GM18520 (cell line): ENCODE data around the gene PLA2R1.

Experiments used
- ATAC-seq: cut with Tn5 transposase; IDR thresholded peaks from one replicate; pipeline ENCODE4 v1.9.1; 2021; ENCODE audit not compliant: unreplicated experiment

Gene PLA2R1

DNA sequence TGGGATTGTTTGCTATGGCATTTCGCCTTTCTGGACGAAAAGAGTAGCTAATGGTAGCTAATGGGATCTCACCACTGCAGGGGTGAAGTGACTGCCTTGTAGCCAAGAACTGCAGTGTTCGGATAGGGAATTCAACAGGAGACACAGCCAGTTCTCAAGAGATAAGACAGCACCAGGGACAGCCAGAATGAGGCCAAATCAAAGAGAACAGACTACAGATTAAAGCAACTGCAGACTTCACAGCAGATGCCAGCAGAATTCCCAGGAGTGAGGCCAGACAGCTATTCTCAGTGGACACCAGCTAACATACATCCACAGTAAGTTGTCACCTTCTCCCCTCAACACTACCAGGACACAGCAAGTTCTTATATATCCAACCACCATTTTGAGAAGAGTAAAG lies 124.0 kb downstream of the PLA2R1 start:
- ATAC-seq, result no peak

DNA sequence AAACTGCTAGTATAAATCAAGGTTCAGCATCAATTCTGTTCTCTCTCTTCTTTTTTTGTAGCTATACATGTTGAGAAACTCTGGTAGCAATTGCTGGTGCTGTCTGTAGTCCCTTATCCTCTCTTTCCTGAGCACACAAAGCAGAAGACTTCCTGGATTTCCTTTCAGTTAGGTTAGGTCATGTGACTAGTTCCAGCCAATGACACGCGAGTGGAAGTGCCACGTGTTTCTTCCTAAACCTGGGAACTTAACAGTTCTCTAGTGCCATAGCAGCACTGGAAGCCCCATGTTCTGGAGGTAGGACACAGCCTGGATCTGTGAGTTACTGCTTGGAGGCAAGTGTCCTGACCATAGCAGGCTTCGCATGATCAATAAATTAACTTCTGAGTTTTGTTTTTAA lies 125.9 kb downstream of the PLA2R1 start:
- ATAC-seq, result no peak

DNA sequence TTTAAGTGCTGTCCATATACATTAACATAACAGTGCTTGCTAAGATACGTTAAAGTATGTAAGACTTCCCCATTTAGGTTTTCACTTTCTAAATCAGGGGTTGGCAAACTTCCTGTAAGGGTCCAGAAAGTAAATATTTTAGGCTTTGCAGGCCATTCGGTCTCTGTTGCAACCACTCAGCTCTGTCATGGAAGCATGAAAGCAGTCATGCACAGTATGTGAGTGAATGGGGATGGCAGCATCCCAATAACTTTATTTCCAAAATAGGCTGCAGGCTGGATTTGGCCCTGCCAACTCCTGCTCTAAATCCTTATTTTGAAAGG lies 128.7 kb downstream of the PLA2R1 start:
- peak; percentile 62 for ATAC-seq

DNA sequence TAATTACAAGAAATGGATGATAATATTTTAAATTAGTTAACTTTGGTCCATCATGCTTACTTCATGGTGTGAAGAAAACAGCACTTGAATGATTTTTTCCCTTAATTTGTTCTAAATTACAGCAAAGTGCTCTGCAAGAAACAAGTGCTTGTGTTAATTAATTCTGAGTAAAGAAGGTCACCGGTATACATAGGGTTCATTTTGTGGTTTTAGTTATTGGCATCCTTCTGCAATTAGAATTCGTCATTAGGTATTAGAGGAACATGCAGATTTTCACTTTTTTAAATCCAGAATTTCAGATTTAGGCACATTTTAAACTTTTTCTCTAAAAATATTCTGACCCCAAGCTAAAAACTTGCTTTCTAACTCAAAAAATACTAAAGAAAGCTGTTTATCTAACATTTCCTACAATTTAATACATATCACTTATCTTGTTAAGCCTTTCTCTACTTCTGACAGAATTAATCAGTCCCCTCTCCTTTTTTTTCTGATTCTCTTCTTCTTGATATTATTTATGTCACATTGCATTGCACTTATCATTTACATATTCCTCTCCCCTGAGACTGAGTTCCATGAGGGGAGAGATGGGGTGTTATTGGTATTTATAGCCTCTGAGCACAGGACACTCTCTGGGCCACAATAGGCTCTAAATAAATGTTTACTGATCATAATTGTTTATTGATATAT lies 129.2 kb downstream of the PLA2R1 start:
- ATAC-seq, result no peak

DNA sequence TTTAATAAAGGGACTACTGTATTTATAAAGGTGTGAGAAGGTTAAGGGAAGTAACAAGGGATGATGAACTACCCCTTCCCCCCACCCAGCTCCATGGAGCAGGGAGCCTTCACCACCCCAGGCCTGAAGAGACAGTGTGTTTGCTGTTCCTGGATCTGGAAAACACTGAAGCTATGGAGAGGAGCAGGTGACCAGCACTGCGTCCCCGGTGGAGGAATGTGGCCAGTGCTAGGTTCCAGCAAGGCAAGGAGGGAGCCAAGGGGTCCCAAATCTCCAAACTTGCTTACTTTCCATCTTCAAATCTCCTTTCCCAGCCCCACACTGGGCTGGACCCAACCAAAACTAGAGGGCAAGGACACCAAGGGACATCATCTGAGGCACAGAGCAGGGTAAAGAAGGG lies 135.7 kb downstream of the PLA2R1 start:
- ATAC-seq, result no peak

DNA sequence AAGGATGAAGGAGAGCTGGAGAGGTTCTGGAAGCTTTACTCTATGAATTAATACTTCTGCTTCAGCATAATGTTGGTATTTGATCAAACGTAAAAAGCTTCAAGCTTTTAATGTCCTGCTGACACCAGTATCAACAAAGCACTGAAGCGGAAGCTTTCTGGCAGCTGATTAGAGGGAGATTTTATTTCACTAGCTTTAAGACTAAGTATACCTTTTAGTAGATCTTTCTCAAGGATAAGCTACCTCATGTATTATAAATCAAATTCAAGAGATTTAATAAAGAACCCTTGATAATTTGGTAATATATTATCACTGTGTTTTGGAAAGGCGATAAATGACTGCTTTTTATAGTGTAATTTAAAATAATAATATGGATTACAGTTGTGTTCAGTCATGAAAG lies 136.4 kb downstream of the PLA2R1 start:
- no peak for ATAC-seq

DNA sequence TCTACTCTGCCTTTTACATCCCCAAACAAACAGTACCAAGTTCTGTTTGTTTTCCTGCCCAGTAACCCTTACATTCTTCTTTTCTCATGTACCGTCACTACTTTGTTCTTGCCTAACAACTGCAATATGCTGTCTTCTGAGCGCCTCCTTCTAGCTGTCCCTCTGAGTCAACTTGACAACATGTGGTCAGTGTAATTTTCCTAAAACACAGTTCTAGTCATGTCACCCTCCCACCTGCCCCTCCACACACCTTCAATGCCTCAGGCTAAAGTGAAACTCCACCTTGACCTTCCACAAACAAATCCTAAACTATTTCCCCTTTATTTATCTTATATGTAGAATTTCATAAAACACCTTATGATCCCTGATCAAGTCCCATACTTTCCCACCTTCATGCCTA lies 139.9 kb downstream of the PLA2R1 start:
- peak; percentile 87 for ATAC-seq

DNA sequence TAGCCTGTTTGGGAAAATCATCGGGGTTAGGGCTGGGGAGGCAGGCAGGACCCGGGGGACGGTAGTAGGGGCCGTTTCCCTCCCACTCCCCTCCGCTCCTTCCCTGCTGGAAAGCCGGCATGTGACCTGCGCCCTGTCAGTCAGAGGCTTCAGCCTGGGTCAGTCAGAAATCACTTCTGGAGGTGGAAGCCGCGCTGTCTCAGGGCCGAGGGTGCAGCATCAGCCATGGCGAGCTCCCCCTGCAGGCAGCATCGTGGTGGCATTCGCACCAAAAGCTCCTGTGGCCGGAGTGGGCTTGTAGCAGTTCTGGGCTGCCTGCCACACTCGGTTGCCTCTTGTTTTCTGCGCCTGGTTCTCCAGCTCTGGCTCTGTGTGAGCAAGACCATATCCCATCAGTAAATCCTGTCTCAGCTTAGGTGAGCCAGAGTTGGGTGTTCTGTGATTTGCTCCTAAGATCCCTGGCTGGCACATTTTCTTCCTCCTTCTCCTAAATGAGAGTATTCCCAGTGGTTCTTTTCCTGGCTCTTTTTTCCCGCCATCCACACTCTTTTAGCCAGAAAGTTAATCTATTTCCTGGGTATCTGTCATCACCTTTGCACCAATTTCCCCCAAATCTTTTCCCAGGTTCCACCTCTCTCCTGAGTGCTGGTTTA lies 140.5 kb downstream of the PLA2R1 start:
- ATAC-seq, result peak; percentile 54

DNA sequence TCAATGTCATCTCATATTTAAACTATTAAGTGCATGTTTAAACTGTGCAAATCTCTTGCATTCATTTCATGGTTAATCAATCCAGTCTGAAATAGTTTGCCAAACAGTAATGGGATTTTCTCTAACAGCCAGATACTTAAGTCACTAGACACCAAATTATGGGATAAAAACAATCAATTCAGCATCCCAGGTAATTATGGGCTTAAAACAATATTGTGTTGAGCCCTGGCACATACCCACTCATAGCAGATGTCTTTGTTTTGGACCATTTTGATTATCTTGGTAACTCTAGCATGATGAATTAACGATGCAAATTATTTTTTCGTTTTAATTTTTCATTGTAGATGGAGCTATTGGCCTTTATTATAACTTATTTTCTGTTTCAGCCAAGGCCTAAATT lies 145.9 kb downstream of the PLA2R1 start:
- ATAC-seq, result no peak

DNA sequence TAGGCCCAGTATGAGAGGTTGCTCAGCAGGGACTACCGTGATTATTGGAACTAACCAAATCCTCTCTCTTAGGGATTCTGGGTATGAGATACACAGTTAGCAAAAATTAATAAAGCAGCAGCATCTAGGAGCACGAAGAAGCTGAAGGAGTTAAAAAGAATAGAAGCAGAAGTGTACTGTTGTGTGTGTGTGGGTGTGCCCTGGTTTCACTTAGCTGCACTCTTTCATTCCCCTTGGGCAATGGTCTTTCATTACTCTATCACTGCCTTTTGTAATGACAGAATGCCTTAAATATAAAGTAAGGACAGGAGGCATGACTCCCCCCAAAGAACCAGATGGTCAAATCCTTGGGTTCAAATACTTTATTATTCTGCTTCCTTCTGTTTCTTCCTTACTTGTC lies 148.5 kb downstream of the PLA2R1 start:
- ATAC-seq, result no peak

DNA sequence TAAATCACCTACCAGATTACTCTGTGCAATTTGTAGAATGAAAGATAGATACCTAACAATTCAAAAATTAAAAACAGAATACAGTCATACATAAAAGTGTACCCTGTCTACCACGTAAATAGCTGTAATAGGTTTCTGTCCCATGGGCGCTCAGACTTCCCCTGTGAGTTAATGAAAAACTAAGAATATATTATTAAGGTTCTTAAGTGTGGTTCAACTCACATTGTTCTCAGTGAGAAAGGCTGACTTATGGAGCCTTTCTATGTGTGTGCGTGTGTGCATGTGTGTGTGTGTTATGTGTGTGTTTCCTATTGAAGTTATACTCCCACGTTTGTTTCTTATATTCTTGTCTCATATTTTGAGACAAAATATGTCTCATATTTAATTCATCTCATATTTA lies 149.8 kb downstream of the PLA2R1 start:
- no peak for ATAC-seq

DNA sequence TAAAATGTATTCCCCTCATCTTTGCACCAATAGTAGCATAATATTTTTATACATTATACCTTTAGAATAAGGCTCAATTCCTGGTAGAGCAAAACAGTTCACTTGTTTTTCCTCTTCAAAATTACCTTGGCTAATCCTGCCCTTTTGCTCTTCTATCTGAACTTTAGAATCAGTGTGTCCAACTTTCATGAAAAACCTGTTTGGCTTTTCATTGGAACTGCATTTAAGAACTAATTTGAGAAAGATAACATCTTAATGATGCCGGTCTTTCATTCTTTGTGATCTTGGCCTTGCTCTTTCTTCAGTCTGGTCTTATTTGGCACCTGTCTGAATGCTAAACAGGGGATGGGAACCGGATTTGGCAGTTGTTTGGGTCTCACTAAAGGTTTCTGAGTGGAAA lies 151.5 kb downstream of the PLA2R1 start:
- ATAC-seq, result no peak

DNA sequence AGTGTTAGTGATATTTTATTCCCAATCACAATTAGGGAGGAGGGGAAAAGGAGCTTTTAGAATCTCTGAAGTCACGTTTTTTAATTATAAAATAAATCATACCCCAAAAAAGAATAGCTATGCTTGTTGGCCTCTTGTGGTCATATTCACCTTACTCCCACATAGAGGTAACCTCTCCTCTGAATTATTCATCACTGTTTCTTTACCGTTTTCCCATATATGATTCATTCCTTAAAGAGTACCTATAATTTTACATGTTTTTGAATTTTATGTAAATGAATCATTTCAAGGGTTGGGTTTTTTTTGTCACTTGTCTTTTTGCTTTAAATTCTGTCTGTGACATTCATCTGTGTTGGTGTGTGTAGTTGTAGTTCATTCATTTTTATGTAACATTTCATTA lies 153.8 kb downstream of the PLA2R1 start:
- ATAC-seq, result no peak

DNA sequence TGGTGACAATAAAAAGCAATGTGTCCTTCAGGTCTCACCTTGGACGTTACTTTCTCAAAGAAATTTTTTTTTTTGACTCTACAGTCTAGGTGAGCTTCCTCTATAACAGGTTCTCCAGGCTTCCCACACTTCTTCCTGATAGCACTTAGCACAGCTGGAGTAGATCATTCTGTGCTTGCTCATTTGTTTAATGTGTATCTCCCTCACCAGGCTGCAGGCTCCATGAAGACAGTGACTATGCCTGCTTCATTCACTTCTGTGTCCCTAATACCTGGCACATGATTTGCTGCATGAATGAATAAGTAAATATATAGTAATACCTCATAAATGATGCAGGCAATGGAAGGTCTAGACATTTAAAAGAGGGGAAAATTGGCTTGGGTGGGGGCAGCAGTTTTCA lies 154.5 kb downstream of the PLA2R1 start:
- ATAC-seq, result no peak

DNA sequence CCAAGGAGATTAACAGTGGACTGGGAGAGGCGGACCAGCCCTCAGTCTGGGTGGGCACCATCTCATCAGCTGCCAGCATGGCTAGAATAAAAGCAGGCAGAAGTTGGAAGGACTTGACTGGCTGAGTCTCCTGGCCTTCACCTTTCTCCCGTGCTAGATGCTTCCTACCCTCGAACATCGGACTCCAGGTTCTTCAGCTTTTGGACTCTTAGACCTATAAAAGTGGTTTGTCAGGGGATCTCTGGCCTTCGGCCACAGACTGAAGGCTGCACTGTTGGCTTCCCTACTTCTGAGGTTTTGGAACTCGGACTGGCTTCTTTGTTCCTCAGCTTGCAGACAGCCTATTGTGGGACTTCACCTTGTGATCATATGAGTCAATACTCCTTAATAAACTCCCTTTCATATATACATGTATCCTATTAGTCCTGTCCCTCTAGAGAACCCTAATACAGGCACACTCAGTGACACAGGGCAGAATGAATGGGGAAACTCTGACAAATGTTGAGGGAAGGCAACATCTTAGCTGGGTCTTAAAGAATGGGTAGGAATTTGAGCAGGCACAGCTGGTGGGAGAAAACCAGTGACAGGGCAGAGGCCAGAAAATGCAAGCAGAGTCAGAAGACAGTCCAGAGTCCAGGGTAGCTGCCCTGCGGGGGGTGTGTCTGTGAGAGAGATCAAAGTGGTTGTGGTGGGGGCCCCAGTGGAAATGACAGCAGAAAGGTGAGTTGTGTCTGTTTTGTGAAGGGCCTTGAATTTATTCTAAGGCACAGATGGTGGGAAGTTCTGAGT lies 156.3 kb downstream of the PLA2R1 start:
- no peak for ATAC-seq

DNA sequence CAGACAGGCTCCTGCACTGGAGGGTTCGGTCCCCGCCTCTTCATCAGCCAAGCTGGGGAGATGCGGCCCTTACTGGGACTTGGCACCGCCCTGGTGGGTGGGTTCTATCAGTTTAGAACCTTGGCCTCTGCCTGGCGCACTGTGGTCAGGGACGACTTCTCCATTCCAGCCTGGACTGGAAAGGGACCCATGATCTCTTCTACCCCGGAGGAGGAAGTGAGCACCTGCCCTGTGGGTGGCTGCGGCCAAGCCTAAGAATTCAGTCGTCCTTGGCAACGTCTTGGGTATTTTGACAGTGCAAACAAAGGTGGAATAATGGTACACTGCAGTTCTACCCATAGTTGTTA lies 157.5 kb downstream of the PLA2R1 start:
- peak; percentile 20 for ATAC-seq

DNA sequence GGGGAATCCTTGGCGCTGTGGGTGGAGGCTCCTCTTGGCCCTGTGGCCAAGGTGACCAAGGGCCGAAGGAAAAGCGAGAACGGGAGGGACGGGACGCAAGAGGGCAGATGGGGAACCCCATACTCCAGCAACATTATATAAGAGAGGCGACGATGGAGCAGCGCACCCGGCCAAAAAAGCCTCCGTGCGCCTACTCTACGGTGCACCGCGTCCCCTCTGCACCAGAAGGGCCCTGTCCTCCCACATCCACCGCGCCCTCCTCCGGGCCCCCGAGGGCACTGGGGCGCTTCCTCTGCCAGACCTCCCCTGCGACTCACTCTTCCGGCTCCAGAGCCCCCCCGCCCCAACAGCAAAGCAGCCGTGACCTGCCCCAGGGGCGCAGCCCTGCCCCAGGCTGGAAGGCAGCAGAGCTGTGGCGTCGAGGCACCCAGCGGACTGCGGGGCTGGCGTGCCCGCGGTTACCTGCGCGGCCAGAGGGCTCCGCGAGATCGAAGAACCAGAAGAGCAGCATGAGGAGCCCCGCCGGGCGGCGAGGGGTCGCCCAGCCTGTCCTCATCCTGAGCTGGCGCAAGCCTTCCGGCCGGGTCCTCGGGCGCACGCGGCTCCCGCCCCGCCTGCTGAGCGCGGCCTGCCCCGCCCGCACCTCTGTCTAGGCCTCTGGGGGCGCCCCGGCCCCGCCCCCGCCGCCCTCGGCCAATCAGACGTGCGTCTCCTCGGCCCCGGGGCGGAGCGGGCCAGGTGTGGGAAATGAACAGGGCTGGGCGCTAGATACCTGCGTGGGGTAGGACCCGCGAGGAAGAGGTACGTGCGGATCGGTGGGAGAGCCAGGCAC lies 158.1 kb downstream of the PLA2R1 start, which contains the start of gene LY75:
LY75 (minus strand) TSS at position 630 of the 832 bp plus-strand sequence.
- ATAC-seq, result peak; percentile 70

DNA sequence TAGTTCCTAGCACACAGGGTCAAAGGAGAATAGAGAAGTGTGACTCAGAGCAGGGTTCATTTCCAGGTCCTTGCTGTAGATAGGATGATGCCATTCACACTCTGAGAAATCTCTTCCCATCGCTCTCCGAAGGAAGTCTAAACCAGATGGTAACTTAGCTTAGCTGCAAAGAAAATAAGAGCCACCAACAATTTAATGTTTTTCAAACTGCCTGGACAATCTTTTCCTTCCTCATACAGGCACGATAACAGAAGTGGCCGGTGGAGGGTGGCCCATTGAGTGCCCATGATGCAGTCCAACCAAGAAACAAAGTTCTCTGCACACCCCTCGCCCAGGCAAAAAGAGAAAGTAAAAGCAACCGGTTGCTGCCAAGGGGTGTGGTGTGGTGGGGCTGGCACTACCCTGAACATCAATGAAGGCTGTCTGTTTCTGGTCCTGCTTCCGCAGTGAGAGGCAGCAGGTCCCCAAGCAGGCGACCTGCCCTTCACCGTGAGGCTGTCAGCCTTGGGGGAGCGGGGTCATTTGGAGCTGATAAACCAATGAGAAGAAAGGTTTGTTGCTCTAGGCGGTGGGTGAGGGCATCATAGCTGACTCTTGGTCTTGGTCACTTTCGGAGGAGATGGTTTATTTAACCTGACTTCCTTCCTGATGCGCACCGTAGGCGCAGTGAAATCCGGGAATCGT lies 158.8 kb downstream of the PLA2R1 start:
- ATAC-seq, result peak; percentile 27

DNA sequence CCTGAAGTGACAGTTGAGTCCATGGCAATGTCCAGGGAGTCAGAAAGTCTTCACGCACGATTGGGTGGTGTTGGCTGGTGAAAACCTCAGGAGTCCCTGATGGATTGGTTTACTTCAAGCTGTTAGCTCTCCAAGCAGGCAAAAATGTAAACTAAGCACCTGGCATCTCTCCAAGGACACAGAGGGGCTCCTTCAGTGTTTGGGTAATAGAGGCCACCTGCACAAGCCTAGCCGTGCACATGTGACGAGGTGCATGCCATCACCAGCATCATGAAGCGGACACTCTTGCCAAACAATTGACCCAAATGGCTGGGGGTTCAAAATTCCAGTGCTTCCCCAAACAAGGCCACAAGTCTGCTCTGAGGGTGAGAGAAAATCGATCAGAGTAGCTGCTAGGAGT lies 159.7 kb downstream of the PLA2R1 start:
- no peak for ATAC-seq

DNA sequence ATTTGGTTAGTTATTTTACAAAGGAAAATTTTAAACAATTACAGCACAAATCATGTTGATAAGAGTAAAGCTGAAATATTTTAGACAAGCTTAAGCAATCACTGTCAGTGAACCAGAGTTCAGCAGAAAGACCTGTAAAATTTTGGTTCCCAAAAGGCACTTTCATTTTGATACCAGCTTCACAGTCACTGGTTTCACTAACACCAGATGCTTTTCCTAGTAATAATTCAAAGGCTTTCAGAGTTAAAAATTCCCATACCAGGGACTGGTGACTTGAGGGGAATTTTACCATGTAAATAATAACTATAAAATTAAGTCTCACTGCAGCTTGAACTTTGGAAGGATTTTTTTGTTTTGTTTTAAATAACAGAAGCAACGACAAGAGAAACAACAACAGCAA lies 162.1 kb downstream of the PLA2R1 start:
- no peak for ATAC-seq

DNA sequence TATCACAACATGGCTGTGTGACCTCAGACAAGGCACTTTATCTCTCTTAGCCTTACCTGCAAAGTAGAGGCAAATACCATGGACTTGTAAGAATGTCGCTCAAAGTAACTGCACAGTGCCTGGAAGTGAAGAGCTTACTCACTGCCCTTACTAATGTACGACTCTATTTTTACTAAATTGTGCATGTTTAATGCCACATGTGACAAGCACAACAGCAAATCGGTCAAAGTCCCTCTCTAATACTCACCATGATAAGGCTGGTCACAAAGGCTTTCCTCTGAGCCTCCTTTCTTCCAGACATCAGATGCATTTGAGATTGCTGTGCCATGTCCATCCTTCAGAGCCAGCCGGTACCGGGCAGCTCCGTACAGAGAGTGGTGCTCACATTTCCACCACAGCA lies 164.0 kb downstream of the PLA2R1 start:
- ATAC-seq, result no peak
